Activated CD8-positive, alpha-beta T cell treated with anti-CD3 and anti-CD28 coated beads for 36 hours (primary cell): ENCODE measurements around the gene MINDY2. TPM values are rescaled to one million over a fixed set of nuclear protein-coding genes. Genes with fewer than 3 reads are reported as not detected.
A peak's percentile ranks its signal among the peaks of the same experiment; 100 is the strongest.

Experiments used
- ATAC-seq: fragments of 200-7000 bp; cut with Tn5 transposase; one replicate; pipeline ENCODE4 v1.10.0; 2021; ENCODE audit warnings: mild to moderate bottlenecking, moderate library complexity
- CTCF ChIA-PET: fragments of 350-600 bp; sonication (Branson Sonifier 250); formaldehyde crosslinking; loops from one replicate; lab custom pipeline; 2021; ENCODE audit warnings: antibody characterized with exemption; lab: Charles Lee
- POLR2A ChIA-PET: fragments of 350-600 bp; sonication (Branson Sonifier 250); formaldehyde crosslinking; loops from one replicate; lab custom pipeline; 2021; ENCODE audit warnings: antibody characterized with exemption; lab: Charles Lee
- DNase-seq: peaks from one replicate; pipeline ENCODE4 v3.0.0-alpha.2; 2020
- H3K27ac Mint-ChIP-seq: one replicate; pipeline ENCODE4 v1.8.0; 2021; ENCODE audit warnings: mild to moderate bottlenecking, mixed read lengths
- H3K27me3 Mint-ChIP-seq: one replicate; pipeline ENCODE4 v1.8.0; 2021; ENCODE audit warnings: mixed read lengths
- H3K36me3 Mint-ChIP-seq: one replicate; pipeline ENCODE4 v1.8.0; 2021; ENCODE audit warnings: low read depth, mixed read lengths
- H3K4me1 Mint-ChIP-seq: one replicate; pipeline ENCODE4 v1.8.0; 2021; ENCODE audit warnings: low read depth, mixed read lengths
- H3K4me3 Mint-ChIP-seq: one replicate; pipeline ENCODE4 v1.8.0; 2021; ENCODE audit warnings: mild to moderate bottlenecking, moderate library complexity, mixed read lengths
- H3K9me3 Mint-ChIP-seq: one replicate; pipeline ENCODE4 v1.8.0; 2021; ENCODE audit warnings: mixed read lengths
- CTCF ChIP-seq: fragments of 200-600 bp; IDR thresholded peaks from one replicate; pipeline ENCODE4 v1.8.0; 2022; ENCODE audit warnings: antibody characterized with exemption, mild to moderate bottlenecking
- intact Hi-C: fragments of 100-400 bp; cut with micrococcal nuclease; formaldehyde crosslinking; loops from one replicate; pipeline ENCODE4 v1.10.0; 2022
- total RNA-seq, 2 experiments: library from RNA; stranded (reverse); gene quantifications; one replicate each; pipeline ENCODE4 v1.2.3, GENCODE V29; 2021

MINDY2 gene
- 10 to 100 TPM in 1 of 2 experiments, 1 to 10 TPM in 1; 9.0 to 10.3 TPM for total RNA-seq

- ChIA-PET CTCF (interaction anchor here (0.6 to 3.2 kb wide), 22 partner anchors 10 to 543 kb away, joined by 3 to 21 read pairs (median 4); partner anchors contain the start of gene ADAM10), POLR2A (interaction anchor here (0.6 to 1.2 kb wide), 6 partner anchors 10 to 467 kb away, joined by 3 to 6 read pairs (median 4); partner anchors contain the start of gene ADAM10)
- H3K27ac Mint-ChIP-seq: peak within 1 kb of the TSS; percentile 87
- peaks cover 15% of the 10 kb centered on the region for H3K4me1 Mint-ChIP-seq
- H3K27me3 Mint-ChIP-seq: no peaks in the 10 kb centered on the region
- no peak within 1 kb of the TSS for H3K4me3 Mint-ChIP-seq
- peak; percentile 28 for TF ChIP-seq CTCF
- ATAC-seq: peak; percentile 97
- DNase-seq: peak; percentile 97
- H3K36me3 Mint-ChIP-seq: no peaks in the 10 kb centered on the region
- H3K9me3 Mint-ChIP-seq: no peaks in the 10 kb centered on the region
- intact Hi-C loops: no loop called here
Observed at GRCh38 chr15:58770857-58771620, at the start of gene MINDY2. TSS of gene MINDY2 (plus strand) at chr15:58771302. CDS start at chr15:58771396, 94 bp downstream.

- intact Hi-C loops: no loop called here
- no peaks in the 10 kb centered on the region for H3K27me3 Mint-ChIP-seq
- DNase-seq: peak; percentile 16
- H3K9me3 Mint-ChIP-seq: no peaks in the 10 kb centered on the region
- H3K4me3 Mint-ChIP-seq: no peak overlapping the region
- peak overlapping the region; percentile 32 for H3K27ac Mint-ChIP-seq
- peaks cover 10% of the 10 kb centered on the region for H3K36me3 Mint-ChIP-seq
- ChIA-PET POLR2A (no interaction called here), CTCF (interaction anchor here (1.0 to 1.5 kb wide), 2 partner anchors 16 to 34 kb away, joined by 3 read pairs; no protein-coding TSS in a partner anchor)
- no peak for TF ChIP-seq CTCF
- peak; percentile 69 for ATAC-seq
- H3K4me1 Mint-ChIP-seq: peaks cover 49% of the 10 kb centered on the region
Observed at GRCh38 chr15:58724466-58724865, 46.6 kb upstream of the MINDY2 start.

- Mint-ChIP-seq H3K36me3 (peaks cover 14% of the 10 kb centered on the region), H3K9me3 (no peaks in the 10 kb centered on the region), H3K4me1 (peaks cover 47% of the 10 kb centered on the region), H3K4me3 (no peak overlapping the region), H3K27ac (no peak overlapping the region), H3K27me3 (no peaks in the 10 kb centered on the region)
- POLR2A ChIA-PET: no interaction called here
- DNase-seq: no peak
- CTCF ChIA-PET: no interaction called here
- intact Hi-C loops: no loop called here
- ATAC-seq: no peak
- TF ChIP-seq CTCF: no peak
Observed at GRCh38 chr15:58726867-58727266, 44.2 kb upstream of the MINDY2 start.

- CTCF ChIA-PET: no interaction called here
Observed at GRCh38 chr15:58731756-58732535, 39.2 kb upstream of the MINDY2 start.

More at GRCh38 chr15:58731756-58732535, 39.2 kb upstream of the MINDY2 start:
- Mint-ChIP-seq H3K4me3 (no peak overlapping the region), H3K27ac (no peak overlapping the region), H3K9me3 (no peaks in the 10 kb centered on the region), H3K4me1 (peaks cover 58% of the 10 kb centered on the region), H3K27me3 (no peaks in the 10 kb centered on the region), H3K36me3 (peaks cover 23% of the 10 kb centered on the region)
- no peak for DNase-seq
- no peak for ATAC-seq
- TF ChIP-seq CTCF: no peak
- POLR2A ChIA-PET: interaction anchor here (1.2 to 1.5 kb wide), 2 partner anchors 8 to 21 kb away, joined by 3 to 5 read pairs; no protein-coding TSS in a partner anchor
- intact Hi-C loops: no loop called here
